Measurements from ENCODE around the gene NOTCH2.
"Not testable (repeated sequence)": the region's sequence is repeated elsewhere in the genome, so short reads cannot be mapped to it uniquely, and the experiment has no call there.

- TF ChIP-seq CTCF, EP300 (IDR thresholded peaks at IDR 0.05): not testable (repeated sequence)
These were observed 39.7 kb upstream of the NOTCH2 start for GRCh38 chr1:120109180-120109579.

All from ovary (tissue), 3 donors.